ENCODE data around the gene MRPL36.

- TF ChIP-seq POLR2A (IDR thresholded peaks at IDR 0.05), result no peak
- no peak for TF ChIP-seq POLR2AphosphoS5 (IDR thresholded peaks at IDR 0.05; ENCODE audit: insufficient read depth in 1 of 2, low read depth in 1 of 2)
- no peak for TF ChIP-seq CTCF (IDR thresholded peaks at IDR 0.05)
These were observed 12.1 kb downstream of the MRPL36 start for GRCh38 chr5:1787472-1788047.
